Right lobe of liver (tissue), 6 donors: ENCODE results near the gene NFIA. TPM values are rescaled to one million over a fixed set of nuclear protein-coding genes. Genes with fewer than 3 reads are reported as not detected.
A peak's percentile ranks its signal among the peaks of the same experiment; 100 is the strongest.
"Not testable (repeated sequence)": the region's sequence is repeated elsewhere in the genome, so short reads cannot be mapped to it uniquely, and the experiment has no call there.

Experiments used
- ATAC-seq, 4 donors: fragments of 200-7000 bp; cut with Tn5 transposase; one replicate each; pipeline ENCODE4 v1.9.1; 2020; ENCODE audit warnings: mild to moderate bottlenecking in 4 of 4, moderate library complexity in 4 of 4
- DNase-seq, 3 donors: peaks; one replicate each; pipeline ENCODE4 v3.0.0-alpha.2; 2020
- H3K27ac ChIP-seq, 3 donors: fragments of 200-600 bp; one replicate each; pipeline ENCODE4 v1.8.0; 2022
- H3K27me3 ChIP-seq, 2 donors: fragments of 200-600 bp; one replicate each; pipeline ENCODE4 v1.8.0; 2022
- H3K36me3 ChIP-seq, 4 donors: fragments of 200-600 bp; sonication (generic) in 1 of 4; one replicate each; pipeline versions ENCODE4 v1.5.1 to v1.8.0; 2017 to 2022; ENCODE audit warnings: control low read depth in 1 of 4
- H3K4me1 ChIP-seq, 4 donors: fragments of 200-600 bp; sonication (generic) in 1 of 4; one replicate each; pipeline versions ENCODE4 v1.5.1 to v1.8.0; 2017 to 2022; ENCODE audit warnings: control low read depth in 1 of 4
- H3K4me3 ChIP-seq, 3 donors: fragments of 200-600 bp; one replicate each; pipeline ENCODE4 v1.8.0; 2022
- H3K9me3 ChIP-seq, 4 donors: fragments of 200-600 bp; sonication (generic) in 1 of 4; one replicate each; pipeline versions ENCODE4 v1.5.1 to v1.8.0; 2017 to 2022; ENCODE audit warnings: control low read depth in 1 of 4
- POLR2A ChIP-seq: fragments of 450-650 bp; IDR thresholded peaks from one replicate; pipeline ENCODE4 v1.6.1; 2017; ENCODE audit warnings: antibody characterized with exemption, mild to moderate bottlenecking
- WGBS: methylation state at CpG from one replicate; pipeline ENCODE4 v1.1.6; 2018; ENCODE audit warnings: low coverage, low lambda C conversion rate; ENCODE audit not compliant: insufficient coverage; ENCODE audit errors: missing lambda C conversion rate; 5-methylcytosine and 5-hydroxymethylcytosine counted together
- intact Hi-C, 2 donors: fragments of 100-400 bp; cut with DNase I; formaldehyde crosslinking; loops; one replicate each; pipeline versions ENCODE4 v1.11.2 to v1.14.1; 2022
- total RNA-seq, 6 experiments: library from RNA; depleted of rRNA in 2 of 6; stranded (reverse); fragments of >200 nt in 2 of 6; fragmentation: NEBNext Ultra II Directional in 3 of 6; extraction: Animal tissue kit (Norgen Biotek cat#: 25700) in 3 of 6; gene quantifications; one replicate each; pipeline versions ENCODE4 v1.1.0 to v1.2.4, GENCODE V29; 2016 to 2023
- TF ChIP-seq, protein P1 (sequence below), 4 donors: fragments of 200-600 bp in 3 of 4; fragments of 450-650 bp in 1 of 4; IDR thresholded peaks; one replicate each; pipeline versions ENCODE4 v1.5.1 to v1.8.0; 2016 to 2022; ENCODE audit warnings: antibody characterized with exemption in 4 of 4, mild to moderate bottlenecking in 2 of 4
- donor health status: DM: no; HTN: yes; CAD: no.
- donor health status: DM: no; HTN: no; CAD: no.
- donor health status: DM: no; HTN: no; CAD: no.
- donor health status: DM: no; HTN: yes; CAD: no.
- donor health status: DM: no; HTN: yes; CAD: no.

Gene NFIA
- total RNA-seq, 6 experiments from 2014 or later = 36.7 to 97.2 (median 57.9) TPM

DNA sequence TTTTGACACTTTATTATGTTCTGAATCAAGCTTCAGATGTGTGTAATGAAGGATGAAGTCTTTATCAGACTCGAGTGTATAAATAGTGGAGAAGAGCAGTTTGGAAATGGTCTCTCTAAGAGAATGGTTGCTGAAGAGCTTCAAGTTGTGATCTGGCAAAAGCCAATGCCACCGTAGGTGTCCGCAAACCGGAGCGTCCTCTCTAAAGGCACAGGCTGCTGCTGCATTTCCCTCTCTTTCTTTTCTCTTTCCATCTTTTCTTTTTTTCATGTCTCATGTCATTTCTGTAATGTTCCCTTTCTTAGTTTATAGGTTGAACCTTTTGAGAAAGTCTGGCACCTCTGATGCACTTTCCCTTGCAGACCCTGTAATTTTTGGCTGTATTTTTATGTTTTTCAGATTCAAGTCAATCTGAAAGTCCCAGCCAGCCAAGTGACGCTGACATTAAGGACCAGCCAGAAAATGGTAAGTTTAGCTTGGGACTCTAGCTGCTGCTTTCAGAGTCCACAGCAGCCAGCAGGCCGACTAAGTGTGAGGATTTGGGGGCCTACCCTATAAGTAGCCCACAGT lies 194.8 kb downstream of the NFIA start:
- H3K27ac ChIP-seq = no peak overlapping the region
- no peak for ATAC-seq

DNA sequence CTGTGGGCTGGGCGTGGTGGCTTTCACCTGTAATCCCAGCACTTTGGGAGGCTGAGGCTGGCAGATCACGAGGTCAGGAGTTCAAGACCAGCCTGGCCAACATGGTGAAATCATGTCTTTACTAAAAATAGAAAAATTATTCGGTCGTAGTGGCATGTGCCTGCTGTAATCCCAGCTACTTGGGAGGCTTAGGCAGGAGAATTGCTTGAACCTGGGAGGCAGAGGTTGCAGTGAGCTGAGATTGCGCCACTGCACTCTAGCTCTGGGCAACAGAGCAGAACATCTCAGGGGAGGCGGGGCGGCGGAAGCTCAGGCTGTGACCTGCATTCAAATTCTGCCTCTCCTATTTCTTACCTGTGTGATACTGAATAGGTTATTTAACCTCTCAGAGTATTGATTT lies 196.1 kb downstream of the NFIA start:
- H3K9me3 ChIP-seq, H3K36me3 ChIP-seq, H3K27me3 ChIP-seq, intact Hi-C loops, DNase-seq, H3K27ac ChIP-seq, H3K4me1 ChIP-seq, H3K4me3 ChIP-seq: not testable (repeated sequence)
- ATAC-seq = peak in 2 of 4 donors; percentile 12 to 22
- 92% methylated on average over 8 of the region's 8 CpGs for WGBS

More for the DNA sequence above, 194.8 kb downstream of the NFIA start:
- peaks cover 0 to 9% (median 0%) of the 10 kb centered on the region in 4 donors for H3K36me3 ChIP-seq
- WGBS = 79% methylated on average over 7 of the region's 7 CpGs
- intact Hi-C loops = no loop called here
- no peaks in the 10 kb centered on the region for H3K27me3 ChIP-seq
- H3K9me3 ChIP-seq = no peaks in the 10 kb centered on the region
- no peak overlapping the region for H3K4me3 ChIP-seq
- peaks cover 0 to 6% (median 2%) of the 10 kb centered on the region in 4 donors for H3K4me1 ChIP-seq
- no peak for TF ChIP-seq POLR2A
- TF ChIP-seq, protein P1, sequence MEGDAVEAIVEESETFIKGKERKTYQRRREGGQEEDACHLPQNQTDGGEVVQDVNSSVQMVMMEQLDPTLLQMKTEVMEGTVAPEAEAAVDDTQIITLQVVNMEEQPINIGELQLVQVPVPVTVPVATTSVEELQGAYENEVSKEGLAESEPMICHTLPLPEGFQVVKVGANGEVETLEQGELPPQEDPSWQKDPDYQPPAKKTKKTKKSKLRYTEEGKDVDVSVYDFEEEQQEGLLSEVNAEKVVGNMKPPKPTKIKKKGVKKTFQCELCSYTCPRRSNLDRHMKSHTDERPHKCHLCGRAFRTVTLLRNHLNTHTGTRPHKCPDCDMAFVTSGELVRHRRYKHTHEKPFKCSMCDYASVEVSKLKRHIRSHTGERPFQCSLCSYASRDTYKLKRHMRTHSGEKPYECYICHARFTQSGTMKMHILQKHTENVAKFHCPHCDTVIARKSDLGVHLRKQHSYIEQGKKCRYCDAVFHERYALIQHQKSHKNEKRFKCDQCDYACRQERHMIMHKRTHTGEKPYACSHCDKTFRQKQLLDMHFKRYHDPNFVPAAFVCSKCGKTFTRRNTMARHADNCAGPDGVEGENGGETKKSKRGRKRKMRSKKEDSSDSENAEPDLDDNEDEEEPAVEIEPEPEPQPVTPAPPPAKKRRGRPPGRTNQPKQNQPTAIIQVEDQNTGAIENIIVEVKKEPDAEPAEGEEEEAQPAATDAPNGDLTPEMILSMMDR (IDR thresholded peaks at IDR 0.05) = no peak
- no peak for DNase-seq

DNA sequence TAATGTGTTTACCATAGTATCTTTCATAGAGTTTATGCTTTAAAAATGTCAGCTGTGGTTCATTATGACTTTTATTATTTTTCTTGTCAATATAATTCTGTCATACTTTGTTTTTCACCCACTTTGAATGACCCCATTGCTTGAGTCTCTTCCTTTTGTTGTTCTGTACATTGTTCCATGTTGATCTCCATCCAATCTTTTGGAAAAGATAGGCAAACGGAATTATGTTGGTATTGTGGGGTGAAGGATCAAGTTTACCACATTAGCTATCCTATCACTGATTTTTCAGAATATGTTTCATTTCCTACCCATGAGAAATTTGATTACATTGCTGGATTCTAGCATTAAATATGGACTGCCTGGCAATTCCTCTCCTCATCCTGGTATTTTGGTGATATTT lies 196.6 kb downstream of the NFIA start:
- no peaks in the 10 kb centered on the region for H3K27me3 ChIP-seq
- no peaks in the 10 kb centered on the region for H3K9me3 ChIP-seq
- intact Hi-C loops = no loop called here
- TF ChIP-seq, protein P1 (IDR thresholded peaks at IDR 0.05) = no peak
- TF ChIP-seq POLR2A = no peak
- ATAC-seq = no peak
- no peak for DNase-seq
- H3K4me3 ChIP-seq = no peak overlapping the region
- 38% methylated on average over 1 of the region's 1 CpG for WGBS
- H3K36me3 ChIP-seq = peaks cover 0 to 9% (median 0%) of the 10 kb centered on the region in 4 donors
- peaks cover 0 to 9% (median 4%) of the 10 kb centered on the region in 4 donors for H3K4me1 ChIP-seq
- no peak overlapping the region for H3K27ac ChIP-seq

DNA sequence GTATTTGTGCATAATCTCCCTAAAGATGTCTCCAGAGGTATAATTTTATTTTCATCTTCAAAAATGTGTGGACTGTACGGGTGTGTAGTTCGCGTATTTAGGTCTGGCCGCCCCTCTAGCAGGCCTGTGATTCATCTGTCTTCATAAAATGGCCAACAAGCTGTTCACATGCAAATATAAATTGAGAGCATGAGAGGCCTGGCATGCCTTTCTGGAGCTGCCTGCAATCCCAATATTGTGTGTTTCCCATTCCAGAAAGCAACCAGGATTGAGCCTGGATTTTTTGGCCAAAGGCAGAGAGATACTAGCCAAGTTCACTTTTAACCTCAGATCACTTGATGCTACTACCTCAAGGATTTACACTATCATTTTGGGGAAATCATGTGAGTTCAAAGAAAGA lies 197.2 kb downstream of the NFIA start:
- WGBS = 100% methylated on average over 4 of the region's 4 CpGs
- Histone ChIP-seq H3K36me3 (peaks cover 0 to 9% (median 0%) of the 10 kb centered on the region in 4 donors), H3K27ac (no peak overlapping the region), H3K4me3 (no peak overlapping the region), H3K4me1 (peaks cover 0 to 9% (median 4%) of the 10 kb centered on the region in 4 donors), H3K9me3 (no peaks in the 10 kb centered on the region), H3K27me3 (no peaks in the 10 kb centered on the region)
- intact Hi-C loops = no loop called here
- TF ChIP-seq POLR2A = no peak
- TF ChIP-seq, protein P1 (IDR thresholded peaks at IDR 0.05) = no peak
- DNase-seq (no peak), ATAC-seq (no peak)

DNA sequence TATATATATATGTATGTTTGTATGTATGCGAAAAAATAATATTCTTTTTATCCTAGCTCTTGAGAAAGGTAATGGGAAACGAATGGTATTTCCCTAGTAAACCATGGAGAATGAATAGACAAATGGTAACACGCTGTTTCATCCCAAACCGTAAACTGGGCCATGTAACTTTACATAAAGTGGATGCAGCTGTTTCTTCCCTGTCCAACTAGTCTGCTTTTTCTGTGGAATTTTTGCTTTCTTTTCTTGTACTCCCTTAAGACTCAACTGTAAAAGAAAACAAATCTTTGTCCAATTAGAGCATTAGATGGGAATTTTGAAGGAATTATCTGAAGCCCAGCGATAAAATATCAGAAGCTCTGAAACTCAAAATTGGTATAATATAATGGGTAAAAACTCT lies 198.1 kb downstream of the NFIA start:
- intact Hi-C loops = no loop called here
- DNase-seq (no peak), ATAC-seq (no peak)

More for the DNA sequence above, 198.1 kb downstream of the NFIA start:
- TF ChIP-seq, protein P1 (IDR thresholded peaks at IDR 0.05) = no peak
- TF ChIP-seq POLR2A = no peak
- Histone ChIP-seq H3K27me3 (no peaks in the 10 kb centered on the region), H3K27ac (no peak overlapping the region), H3K4me3 (no peak overlapping the region), H3K36me3 (peaks cover 0 to 9% (median 0%) of the 10 kb centered on the region in 4 donors), H3K9me3 (no peaks in the 10 kb centered on the region), H3K4me1 (peaks cover 0 to 9% (median 4%) of the 10 kb centered on the region in 4 donors)
- WGBS = 92% methylated on average over 5 of the region's 5 CpGs
